Epithelial cell of proximal tubule (primary cell): ENCODE results near the gene PWWP2B. TPM values are rescaled to one million over a fixed set of nuclear protein-coding genes. Genes with fewer than 3 reads are reported as not detected.
A peak's percentile ranks its signal among the peaks of the same experiment; 100 is the strongest.

Source experiments
- DNase-seq: peaks from one replicate; pipeline ENCODE4 v3.0.0-alpha.2; 2011; ENCODE audit warnings: low read depth
- H3K4me3 ChIP-seq: 2 replicates; pipeline ENCODE4 v1.5.1; 2011; ENCODE audit warnings: low read depth, mild to moderate bottlenecking, low read length
- CTCF ChIP-seq: conservative IDR thresholded peaks from 2 replicates; pipeline ENCODE4 v1.5.1; 2012; ENCODE audit warnings: low read depth, mild to moderate bottlenecking, low read length
- total RNA-seq: library from RNA; depleted of rRNA; stranded (reverse); fragments of >200 nt; gene quantifications from 2 replicates; pipeline ENCODE4 v1.2.3, GENCODE V29; 2015

PWWP2B gene
- total RNA-seq, 1 donor from 2014 or later, result 11.0 TPM

GRCh38 chr10:132442636-132443035 lies 45.6 kb downstream of the PWWP2B start:
- no peak for TF ChIP-seq CTCF
- DNase-seq, result no peak
- H3K4me3 ChIP-seq, result no peak overlapping the region

GRCh38 chr10:132443605-132443982 lies 46.6 kb downstream of the PWWP2B start:
- H3K4me3 ChIP-seq, result no peak overlapping the region
- TF ChIP-seq CTCF, result peak; percentile 47
- DNase-seq, result no peak

- no peak for TF ChIP-seq CTCF
- no peak overlapping the region for H3K4me3 ChIP-seq
- DNase-seq, result no peak
Observed at GRCh38 chr10:132443983-132444876, 47.2 kb downstream of the PWWP2B start.

- no peak for DNase-seq
- no peak overlapping the region for H3K4me3 ChIP-seq
- TF ChIP-seq CTCF, result no peak
Observed at GRCh38 chr10:132444877-132445351, 47.9 kb downstream of the PWWP2B start.

GRCh38 chr10:132445516-132446194 lies 48.7 kb downstream of the PWWP2B start:
- no peak for DNase-seq
- TF ChIP-seq CTCF, result no peak
- no peak overlapping the region for H3K4me3 ChIP-seq

- no peak for TF ChIP-seq CTCF
- H3K4me3 ChIP-seq, result no peak overlapping the region
- no peak for DNase-seq
Observed at GRCh38 chr10:132446195-132446581, 49.2 kb downstream of the PWWP2B start.
